HuH-7 (cell line): ENCODE measurements around the gene DDR2.
A peak's percentile ranks its signal among the peaks of the same experiment; 100 is the strongest.
"Not testable (repeated sequence)": the region's sequence is repeated elsewhere in the genome, so short reads cannot be mapped to it uniquely, and the experiment has no call there.

Experiments used
- DNase-seq: peaks from one replicate; pipeline ENCODE4 v3.0.0; 2011; ENCODE audit warnings: low spot score

DDR2 gene

DNA sequence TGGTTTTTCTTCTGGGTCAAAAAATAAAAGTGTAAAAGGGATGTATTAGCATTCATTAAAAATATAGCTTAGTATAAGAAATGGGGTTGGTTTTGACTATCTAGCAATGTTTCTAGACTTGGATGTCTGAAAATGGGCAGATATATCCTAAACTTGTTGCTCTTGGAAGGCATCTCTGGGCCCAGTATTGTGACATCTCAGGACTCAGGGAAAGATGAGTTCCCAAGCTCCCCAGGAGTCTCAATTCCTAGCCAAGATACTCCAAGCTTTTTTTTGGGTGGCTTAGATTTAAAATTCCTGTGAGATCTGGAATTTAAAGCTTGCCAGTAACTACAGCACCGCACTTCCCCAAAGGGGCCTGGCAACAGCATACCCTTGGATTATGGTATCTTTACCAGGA, 146.8 kb downstream of the DDR2 start:
- DNase-seq, result no peak

DNA sequence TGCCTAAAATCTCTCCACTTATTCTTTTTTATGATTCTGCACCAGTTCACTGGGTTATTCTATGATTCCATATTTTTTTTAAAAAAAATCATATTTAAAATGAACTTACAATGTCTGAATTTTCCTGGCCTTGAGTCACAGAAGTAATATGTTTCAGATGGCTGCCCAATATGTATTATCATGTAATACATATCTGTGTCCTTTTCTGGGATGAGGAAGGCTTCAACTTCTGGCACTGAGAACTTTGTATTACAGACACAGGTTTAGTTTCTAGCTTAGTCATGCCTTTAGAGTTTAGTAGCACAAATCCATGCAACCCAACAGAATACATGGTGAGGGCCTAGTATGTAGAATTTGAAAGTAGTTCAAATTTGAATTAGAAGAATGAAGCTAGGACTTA, 150.4 kb downstream of the DDR2 start:
- DNase-seq, result no peak

DNA sequence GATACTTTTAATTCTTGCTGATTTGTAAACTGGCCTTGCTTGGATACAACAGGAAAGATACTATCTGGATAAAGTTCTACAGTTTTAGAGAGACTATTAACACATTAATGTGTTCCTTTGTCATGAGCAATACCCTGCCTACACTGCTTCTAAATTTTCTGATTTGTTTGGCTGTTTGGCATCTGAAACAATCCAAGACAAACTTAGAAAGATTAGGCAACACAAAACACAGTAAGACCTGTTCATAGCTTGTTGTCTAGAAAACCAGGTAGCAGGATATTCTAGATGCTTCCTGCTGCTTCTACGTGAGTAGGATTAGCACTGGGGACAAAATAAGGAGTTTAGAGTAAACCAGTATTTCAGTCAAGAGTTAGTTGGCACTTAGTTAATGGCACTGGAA, 152.7 kb downstream of the DDR2 start:
- not testable (repeated sequence) for DNase-seq

DNA sequence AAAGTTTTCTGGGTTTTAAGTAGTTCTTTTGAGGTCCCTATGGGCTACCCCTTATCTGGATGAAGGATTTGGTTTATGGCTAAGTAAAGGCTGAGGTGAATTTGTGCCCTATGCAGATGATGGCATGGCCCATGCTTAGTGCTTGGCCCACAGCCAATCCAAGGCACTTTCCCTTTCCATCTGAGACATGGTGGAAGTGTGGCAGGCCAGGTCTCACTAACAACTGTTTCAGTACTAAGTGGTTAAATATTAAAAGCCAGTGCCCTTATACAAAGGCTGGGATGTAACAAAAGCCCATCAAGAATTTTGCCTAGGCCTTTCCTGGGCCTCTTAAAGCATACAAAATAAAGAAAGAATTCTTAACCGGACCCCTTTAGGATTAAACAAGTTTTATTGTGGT, 156.5 kb downstream of the DDR2 start:
- not testable (repeated sequence) for DNase-seq

DNA sequence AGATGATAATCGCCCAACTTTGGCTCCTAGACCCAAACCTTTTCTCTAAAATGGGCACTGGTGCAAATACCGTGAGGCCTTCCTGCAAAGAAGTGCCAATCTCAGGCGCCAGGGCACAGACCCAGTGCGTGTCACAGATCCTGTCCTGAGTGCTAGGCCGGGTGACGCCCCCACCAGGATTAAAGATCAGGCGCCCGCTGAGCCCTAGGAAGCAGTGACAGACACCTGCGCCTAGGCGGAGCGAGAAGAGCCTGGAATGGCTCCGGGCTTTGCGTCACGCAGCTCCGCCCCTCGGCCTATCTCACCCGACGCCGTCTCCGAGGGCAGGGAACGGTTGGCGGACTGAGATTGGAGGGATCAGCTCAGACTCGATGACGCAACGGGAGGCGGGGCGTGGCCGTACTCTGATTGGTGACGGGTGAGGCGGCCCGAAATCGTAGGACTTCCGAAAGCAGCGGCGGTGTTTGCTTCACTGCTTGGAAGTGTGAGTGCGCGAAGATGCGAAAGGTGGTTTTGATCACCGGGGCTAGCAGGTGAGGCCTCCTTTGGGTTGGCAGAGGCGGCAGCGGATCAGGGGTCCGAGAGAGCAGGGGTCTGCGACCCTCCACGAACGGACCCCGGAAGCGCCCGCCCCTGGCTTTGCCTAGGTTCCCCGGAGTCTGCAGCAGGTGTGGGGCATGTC, 158.2 kb downstream of the DDR2 start, which contains the start of gene HSD17B7:
Gene HSD17B7 (plus strand): TSS at position 400 of the 682 bp plus-strand sequence. CDS start 99 bp downstream, at position 499.
- peak; percentile 10 for DNase-seq

DNA sequence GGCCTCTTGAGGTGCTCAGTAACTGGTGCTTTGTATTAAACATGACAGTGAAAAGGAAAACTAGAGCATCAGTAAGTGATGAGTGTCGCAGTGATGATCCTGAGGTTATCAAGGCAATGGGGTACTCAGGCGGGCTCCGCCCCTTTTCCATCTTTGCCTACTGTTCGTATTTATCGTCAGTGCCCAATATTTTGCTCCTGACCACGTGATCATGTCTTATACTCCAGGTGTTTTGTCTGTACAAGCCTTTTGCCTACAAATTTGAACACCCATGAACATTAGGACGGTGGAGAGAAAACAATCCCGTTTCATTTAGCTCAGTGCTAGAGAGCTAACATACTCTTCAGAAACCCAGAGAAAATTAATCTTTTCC, 158.7 kb downstream of the DDR2 start:
- DNase-seq, result not testable (repeated sequence)

DNA sequence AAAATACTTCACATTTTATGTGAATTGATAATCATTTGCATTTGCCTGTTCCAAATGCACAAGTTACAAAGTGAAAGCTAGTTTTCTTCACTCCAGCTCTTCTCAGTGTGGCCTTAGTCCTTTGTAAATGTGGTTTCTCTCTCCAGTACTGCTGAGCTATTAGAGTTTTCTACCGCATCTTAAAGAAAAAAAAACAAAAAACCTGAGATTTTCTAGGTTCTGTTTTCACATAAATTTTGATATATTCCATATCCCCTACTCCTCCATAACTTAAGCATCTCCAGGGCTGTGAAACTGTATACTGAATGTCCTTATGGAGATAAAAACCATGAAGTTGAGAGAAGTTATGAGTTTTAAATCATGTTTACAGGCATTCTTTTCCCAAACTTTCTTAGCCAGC, 162.0 kb downstream of the DDR2 start:
- not testable (repeated sequence) for DNase-seq

DNA sequence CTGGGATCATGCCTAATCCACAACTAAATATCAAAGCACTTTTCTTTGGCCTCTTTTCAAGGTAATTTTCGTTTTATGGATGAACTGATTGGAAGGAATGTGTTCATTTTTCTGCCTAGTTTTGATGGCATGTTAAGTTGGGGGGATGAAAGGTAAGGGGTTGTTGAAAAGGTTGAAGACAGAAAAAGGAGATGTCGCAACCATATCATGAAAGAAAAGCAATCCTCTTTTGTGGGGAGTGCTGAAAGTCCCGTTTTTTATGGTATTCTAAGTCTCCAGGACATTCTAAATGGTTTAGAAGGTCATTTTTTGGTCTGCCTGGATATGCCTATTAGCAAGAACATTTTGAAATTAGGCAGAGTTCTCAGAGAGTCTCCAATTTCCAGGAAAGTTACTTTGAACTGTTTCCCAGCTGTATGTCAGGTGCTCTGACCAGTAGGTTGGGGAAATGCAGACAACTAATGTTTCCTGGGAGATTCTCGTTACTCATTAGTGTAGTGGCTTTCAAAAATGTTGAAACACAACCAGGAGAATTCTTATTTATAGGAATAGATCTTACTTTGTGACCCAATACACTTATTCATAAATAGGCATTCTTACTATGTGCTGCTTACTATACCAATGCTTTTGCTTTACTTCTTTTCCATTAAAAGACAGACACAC, 164.5 kb downstream of the DDR2 start:
- DNase-seq, result not testable (repeated sequence)

DNA sequence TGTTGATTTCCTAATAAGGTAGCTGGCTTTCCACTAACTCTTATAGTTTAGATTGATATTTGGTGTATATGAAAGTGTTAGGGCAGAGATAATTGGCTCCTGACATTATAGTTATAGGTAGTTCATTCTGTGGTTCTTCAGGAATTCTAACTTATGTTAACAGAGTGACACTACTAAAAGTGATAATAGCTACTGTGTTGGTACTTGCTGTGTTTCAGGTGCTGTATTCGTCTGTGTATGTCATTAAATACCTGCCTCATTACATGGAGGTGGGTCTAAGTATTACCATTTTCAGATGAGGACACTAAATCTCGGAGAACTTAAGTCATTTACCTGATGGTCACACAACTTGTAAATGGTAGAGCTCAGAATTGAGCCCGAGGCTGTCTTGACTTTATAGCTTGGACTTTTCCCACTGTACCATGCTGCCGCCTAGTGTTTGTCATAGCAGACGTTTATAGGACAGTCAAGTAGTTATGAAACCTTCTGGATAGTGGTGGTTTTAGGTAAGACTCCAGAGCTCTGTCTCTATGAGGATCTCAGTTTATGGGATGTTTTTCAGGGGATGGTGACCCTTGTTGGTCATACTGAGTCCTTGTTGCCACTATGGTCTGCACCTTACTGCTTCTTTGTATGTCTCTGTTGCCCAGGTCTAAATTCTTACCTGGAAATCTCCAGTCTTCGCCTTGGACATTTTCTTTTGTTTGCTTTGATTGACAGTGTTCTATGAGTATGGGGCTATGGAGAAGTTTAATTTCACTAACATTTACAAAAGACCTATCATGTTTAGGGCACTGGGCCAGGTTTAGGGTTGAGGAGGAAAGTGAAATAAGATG, 167.9 kb downstream of the DDR2 start:
- DNase-seq, result not testable (repeated sequence)

DNA sequence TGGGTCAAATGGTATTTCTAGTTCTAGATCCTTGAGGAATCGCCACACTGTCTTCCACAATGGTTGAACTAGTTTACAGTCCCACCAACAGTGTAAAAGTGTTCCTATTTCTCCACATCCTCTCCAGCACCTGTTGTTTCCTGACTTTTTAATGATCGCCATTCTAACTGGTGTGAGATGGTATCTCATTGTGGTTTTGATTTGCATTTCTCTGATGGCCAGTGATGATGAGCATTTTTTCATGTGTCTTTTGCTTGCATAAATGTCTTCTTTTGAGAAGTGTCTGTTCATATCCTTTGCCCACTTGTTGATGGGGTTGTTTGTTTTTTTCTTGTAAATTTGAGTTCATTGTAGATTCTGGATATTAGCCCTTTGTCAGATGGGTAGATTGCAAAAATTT, 175.2 kb downstream of the DDR2 start:
- DNase-seq, result not testable (repeated sequence)

DNA sequence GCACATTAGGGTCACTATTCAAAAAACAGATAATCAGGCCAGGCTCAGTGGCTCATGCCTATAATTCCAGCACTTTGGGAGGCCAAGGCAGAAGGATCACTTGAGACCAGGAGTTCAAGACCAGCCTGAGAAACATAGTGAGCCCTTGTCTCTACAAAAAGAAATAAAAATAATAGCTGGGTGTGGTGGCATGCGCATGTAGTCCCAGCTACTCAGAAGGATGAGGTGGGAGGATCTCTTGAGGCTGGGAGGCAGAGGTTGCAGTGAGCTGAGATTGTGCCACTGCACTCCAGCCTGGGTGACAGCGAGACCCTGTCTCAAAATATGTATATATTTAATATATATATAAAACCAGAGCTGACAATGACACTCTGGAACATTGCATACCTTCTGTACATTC, 180.1 kb downstream of the DDR2 start:
- not testable (repeated sequence) for DNase-seq

DNA sequence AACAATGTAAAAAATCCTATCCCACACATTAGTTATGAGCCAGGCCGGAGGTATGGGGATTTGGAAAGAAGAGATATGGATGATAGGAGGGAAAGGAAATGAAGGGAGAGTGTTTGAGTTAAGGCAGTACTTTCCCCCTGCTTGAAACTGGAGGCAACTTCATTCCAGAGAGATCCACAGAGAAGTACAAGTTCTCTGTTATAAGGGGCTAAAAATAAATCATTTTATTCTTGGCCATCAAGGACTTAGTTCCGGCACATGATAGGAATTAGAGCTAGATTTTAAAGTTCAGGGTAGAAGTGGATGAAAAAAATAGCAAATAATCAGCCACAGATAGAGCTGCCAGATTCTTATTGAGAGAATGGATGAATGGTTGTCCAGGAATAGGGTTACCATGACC, 185.9 kb downstream of the DDR2 start:
- DNase-seq, result not testable (repeated sequence)

DNA sequence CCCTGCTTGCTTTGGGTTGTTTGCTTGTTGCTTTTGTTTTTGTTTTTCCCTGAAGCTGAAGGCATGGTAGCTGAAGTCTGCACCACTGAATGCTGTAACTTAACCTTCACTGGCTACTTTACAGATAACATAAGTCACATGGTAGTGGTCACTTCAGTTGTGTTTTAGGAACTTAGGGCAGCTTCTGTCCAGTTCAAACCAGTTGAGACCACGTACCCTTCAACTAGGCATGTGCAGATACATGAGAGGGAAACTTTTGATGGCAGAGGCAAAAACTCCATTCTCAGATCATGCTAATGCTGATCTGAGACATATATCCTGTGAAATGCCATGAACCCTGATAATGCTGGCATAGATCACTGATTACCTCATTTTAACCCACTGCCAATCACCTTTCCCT, 186.4 kb downstream of the DDR2 start:
- DNase-seq, result not testable (repeated sequence)

DNA sequence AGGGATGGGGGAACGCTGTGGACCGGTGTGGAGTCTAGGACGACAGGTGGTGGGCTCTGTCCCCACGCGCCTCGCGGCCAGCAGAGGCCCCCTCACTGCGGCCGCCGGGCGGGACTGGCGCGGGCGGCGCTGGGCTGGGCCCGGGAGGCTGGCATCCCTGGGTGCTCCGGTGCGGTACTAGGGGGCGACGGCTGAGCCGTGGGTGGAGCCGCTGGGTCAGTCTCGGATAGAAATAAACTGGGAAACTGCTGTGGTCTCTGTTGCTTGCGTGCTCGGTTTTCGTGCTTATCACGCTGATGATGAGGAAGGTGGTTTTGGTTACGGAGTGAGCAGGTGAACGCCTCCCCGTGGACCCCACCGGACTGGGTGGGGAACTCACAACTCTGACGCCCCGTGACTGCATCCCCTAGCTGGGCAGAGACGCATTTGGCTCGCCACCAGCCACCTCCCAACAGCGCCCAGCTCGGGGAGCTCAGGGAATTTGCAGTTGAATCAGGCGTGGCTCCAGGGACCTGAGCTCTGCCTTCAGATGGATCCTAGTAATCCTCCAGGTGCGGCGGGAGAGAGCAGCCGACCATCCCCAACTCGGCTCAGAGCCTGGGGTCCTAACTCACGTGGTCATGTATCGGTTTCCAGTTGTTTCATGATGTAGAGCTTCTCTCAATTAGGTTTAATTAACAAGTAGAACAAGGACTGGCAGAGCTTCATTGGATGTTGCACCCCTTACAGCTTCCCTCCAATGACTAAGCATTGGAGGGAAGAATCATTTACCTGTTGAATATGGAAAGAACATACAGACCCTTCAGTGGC, 190.3 kb downstream of the DDR2 start:
- no peak for DNase-seq

DNA sequence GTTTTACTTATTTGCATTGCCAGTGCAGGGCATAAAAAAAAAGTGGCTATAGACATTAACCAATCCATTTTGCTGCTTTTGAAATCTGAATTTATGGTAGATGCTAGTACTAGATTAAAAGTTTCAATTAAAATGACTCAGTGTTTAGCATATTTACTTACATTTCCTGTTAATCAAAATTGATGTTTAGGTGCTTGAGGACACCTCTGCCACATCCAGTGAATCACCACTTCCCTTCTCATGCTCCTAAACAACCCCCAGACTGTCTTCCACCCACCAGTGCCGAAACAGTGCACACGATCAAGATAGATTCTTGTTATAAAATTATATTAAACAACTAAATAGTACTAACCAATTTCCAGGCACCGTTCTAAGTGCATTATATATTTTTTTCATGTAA, 191.0 kb downstream of the DDR2 start:
- DNase-seq, result no peak

DNA sequence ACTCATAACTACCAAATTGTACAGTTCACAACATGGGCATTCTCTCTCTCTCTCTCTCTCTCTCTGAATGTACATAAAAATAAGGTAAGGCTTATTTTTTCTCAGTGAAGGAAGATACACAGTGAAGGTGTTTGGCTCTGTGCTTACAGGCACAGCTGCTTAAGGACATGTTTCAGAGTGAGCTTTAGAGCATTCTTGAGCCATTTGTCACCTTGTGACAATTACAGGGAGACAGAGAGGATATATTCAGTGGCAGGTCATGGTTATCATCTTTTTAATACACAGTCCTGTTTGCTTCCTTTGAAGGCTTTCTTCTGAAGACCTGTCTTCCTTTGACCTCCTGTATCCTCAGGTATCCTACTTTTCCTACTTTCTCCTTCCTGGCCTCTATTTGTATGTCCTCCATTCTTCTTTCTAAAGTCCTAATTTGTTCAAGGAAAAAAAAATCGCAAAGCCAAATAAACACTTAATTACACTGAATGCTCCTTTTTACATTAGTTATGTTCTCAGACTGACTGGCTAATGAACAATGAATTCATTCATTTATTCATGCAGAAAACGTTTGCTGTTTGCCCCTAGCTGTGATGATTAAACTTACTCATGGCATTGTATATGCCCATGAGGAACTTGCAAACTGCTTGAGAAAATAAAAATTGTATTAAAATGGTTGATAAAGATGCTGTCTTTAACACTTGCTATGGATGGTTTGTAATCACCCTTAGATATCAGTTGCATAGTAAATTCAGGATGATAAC, 191.7 kb downstream of the DDR2 start:
- DNase-seq, result no peak

DNA sequence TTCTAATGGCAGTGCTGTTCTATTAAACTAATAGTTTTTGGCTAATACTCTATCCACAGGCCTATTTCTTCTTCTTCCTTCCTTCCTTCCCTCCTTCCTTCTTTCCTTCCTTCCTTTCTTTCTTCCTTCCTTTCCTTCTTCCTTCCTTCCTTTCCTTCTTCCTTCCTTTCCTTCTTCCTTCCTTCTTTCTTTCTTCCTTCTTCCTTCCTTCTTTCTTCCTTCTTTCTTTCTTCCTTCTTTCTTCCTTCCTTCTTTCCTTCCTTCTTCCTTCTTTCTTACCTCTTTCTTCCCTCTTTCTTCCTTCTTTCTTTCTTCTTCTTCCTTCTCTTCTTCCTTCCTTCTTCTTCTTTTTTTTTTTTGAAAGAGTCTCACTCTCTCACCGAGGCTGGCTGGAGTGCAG, 197.0 kb downstream of the DDR2 start:
- DNase-seq, result no peak

DNA sequence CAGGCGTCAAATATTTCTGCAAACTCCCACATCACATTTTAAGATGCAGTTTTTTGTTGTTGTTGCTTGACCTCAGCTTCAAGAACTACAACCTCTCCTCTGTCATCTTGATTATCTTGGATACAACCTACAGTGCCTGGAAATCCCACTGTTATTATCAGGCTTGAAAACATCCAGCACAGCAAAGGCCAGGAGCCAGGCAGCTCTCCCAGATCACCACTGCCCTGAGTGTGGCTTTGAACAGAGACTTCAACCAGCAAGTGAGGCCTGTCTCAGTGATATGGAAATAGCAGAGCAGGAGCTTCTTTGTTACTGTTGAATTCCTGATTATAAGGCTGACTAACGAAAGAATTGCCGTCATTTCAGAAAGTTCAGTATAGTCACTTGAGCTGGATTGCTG, 200.2 kb downstream of the DDR2 start:
- DNase-seq, result no peak

DNA sequence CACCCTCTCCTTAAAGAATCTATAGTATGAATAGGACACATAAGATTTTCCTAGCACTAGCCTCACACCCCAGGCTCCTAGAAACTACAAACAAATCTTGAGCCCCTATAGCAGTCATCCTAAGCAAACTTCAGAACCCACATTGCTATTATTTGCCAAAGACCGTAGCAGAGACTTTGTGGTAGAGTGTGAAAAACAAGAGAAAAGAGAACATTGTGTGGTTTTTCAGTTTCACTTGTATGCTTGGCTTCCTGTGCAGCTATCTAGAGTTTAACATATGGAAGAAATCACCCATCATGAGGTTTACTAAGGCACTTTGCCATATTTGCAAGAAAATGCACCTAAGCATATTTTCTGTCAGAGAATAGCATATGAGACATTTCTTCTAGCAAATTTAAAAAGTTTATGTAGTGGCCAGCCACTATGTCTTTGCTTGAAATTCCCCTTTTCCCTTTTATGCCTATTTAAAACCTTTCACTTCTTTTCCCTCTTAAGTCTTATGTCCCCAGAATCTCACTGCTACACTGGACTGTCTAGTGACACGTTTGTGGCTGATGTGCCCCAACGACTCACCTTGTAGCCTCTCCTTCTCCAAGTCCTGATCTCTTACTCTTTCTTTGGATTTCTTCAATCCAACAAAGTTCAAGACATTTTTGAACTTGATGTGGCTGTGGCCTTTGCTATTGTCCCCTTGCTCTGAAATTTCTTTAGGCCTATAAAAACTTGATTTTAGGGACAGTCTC, 203.1 kb downstream of the DDR2 start:
- DNase-seq, result no peak
